Osteocyte (in vitro differentiated cells): ENCODE data around the gene DDX24. TPM values are rescaled to one million over a fixed set of nuclear protein-coding genes. Genes with fewer than 3 reads are reported as not detected.
A peak's percentile ranks its signal among the peaks of the same experiment; 100 is the strongest.

Experiments used
- DNase-seq: peaks from one replicate; pipeline ENCODE4 v3.0.0; 2021; ENCODE audit warnings: mixed read lengths; ENCODE audit not compliant: unreplicated experiment; ENCODE audit errors: extremely low spot score
- H3K27ac Mint-ChIP-seq: one replicate; pipeline ENCODE4 v1.8.0; 2021; ENCODE audit warnings: mild to moderate bottlenecking, mixed read lengths; ENCODE audit not compliant: unreplicated experiment
- H3K27me3 Mint-ChIP-seq: one replicate; pipeline ENCODE4 v1.8.0; 2021; ENCODE audit warnings: mixed read lengths; ENCODE audit not compliant: unreplicated experiment
- H3K36me3 Mint-ChIP-seq: one replicate; pipeline ENCODE4 v1.8.0; 2021; ENCODE audit warnings: mixed read lengths; ENCODE audit not compliant: unreplicated experiment
- H3K4me1 Mint-ChIP-seq: one replicate; pipeline ENCODE4 v1.8.0; 2021; ENCODE audit warnings: mixed read lengths; ENCODE audit not compliant: unreplicated experiment
- H3K4me3 Mint-ChIP-seq: one replicate; pipeline ENCODE4 v1.8.0; 2021; ENCODE audit warnings: mild to moderate bottlenecking, moderate library complexity, mixed read lengths; ENCODE audit not compliant: unreplicated experiment
- H3K9me3 Mint-ChIP-seq: one replicate; pipeline ENCODE4 v1.8.0; 2021; ENCODE audit warnings: mixed read lengths; ENCODE audit not compliant: unreplicated experiment
- total RNA-seq: library from RNA; stranded (reverse); gene quantifications from 2 replicates; pipeline ENCODE4 v1.2.1, GENCODE V29; 2021
- TF ChIP-seq, protein P1 (sequence below): fragments of 200-600 bp; sonication (generic); IDR thresholded peaks from 2 replicates; pipeline ENCODE4 v1.5.0; 2021; ENCODE audit warnings: antibody characterized with exemption, mild to moderate bottlenecking, moderate library complexity

Gene DDX24
- total RNA-seq, 1 donor from 2014 or later: 167 TPM

DNA sequence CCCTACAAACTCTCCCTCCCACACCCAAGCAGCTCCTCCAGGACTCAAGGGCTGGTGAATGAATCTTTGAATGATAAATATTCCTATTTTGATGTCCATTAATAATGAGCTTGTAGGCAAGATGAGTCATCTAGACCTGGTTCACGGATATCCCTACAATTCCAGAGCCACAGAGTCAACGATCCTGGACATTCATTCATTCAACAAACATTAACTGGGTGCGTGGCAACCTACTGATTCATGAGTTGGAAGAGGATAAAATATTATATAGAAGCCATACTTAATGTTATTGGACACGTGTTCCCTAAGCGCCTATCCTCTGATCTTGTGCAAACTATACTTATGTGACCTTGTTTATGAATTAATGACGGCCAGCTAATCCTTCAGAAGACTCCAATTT is 55.3 kb downstream of the DDX24 start:
- Mint-ChIP-seq H3K4me3 (peak overlapping the region; percentile 41), H3K36me3 (no peaks in the 10 kb centered on the region), H3K27ac (no peak overlapping the region), H3K4me1 (peaks cover 8% of the 10 kb centered on the region), H3K27me3 (peaks cover 10% of the 10 kb centered on the region), H3K9me3 (no peaks in the 10 kb centered on the region)
- TF ChIP-seq, protein P1, sequence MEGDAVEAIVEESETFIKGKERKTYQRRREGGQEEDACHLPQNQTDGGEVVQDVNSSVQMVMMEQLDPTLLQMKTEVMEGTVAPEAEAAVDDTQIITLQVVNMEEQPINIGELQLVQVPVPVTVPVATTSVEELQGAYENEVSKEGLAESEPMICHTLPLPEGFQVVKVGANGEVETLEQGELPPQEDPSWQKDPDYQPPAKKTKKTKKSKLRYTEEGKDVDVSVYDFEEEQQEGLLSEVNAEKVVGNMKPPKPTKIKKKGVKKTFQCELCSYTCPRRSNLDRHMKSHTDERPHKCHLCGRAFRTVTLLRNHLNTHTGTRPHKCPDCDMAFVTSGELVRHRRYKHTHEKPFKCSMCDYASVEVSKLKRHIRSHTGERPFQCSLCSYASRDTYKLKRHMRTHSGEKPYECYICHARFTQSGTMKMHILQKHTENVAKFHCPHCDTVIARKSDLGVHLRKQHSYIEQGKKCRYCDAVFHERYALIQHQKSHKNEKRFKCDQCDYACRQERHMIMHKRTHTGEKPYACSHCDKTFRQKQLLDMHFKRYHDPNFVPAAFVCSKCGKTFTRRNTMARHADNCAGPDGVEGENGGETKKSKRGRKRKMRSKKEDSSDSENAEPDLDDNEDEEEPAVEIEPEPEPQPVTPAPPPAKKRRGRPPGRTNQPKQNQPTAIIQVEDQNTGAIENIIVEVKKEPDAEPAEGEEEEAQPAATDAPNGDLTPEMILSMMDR: no peak
- DNase-seq: no peak

DNA sequence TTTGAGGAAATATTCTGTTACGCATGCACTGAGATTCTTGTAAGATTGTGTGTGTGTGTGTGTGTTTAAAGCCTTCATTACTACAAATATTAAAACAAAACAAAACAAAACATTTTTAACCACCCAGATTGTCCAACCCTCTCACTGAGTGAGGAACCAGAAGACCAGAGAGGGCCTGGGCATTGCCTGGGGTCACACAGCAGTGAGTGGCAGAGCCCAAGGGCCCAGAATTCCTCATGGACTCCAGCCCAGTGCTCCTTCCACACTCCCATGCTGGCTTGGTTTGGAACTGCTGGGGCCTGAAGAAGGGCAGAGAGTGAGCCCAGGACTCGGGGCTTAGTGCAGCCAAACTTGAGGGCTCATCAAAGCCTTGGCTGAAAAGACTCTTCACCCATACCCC is 56.5 kb downstream of the DDX24 start:
- TF ChIP-seq, protein P1: no peak
- no peak for DNase-seq
- H3K4me1 Mint-ChIP-seq: peaks cover 8% of the 10 kb centered on the region
- H3K27me3 Mint-ChIP-seq: peaks cover 17% of the 10 kb centered on the region
- no peak overlapping the region for H3K27ac Mint-ChIP-seq
- H3K36me3 Mint-ChIP-seq: no peaks in the 10 kb centered on the region
- no peak overlapping the region for H3K4me3 Mint-ChIP-seq
- H3K9me3 Mint-ChIP-seq: no peaks in the 10 kb centered on the region

DNA sequence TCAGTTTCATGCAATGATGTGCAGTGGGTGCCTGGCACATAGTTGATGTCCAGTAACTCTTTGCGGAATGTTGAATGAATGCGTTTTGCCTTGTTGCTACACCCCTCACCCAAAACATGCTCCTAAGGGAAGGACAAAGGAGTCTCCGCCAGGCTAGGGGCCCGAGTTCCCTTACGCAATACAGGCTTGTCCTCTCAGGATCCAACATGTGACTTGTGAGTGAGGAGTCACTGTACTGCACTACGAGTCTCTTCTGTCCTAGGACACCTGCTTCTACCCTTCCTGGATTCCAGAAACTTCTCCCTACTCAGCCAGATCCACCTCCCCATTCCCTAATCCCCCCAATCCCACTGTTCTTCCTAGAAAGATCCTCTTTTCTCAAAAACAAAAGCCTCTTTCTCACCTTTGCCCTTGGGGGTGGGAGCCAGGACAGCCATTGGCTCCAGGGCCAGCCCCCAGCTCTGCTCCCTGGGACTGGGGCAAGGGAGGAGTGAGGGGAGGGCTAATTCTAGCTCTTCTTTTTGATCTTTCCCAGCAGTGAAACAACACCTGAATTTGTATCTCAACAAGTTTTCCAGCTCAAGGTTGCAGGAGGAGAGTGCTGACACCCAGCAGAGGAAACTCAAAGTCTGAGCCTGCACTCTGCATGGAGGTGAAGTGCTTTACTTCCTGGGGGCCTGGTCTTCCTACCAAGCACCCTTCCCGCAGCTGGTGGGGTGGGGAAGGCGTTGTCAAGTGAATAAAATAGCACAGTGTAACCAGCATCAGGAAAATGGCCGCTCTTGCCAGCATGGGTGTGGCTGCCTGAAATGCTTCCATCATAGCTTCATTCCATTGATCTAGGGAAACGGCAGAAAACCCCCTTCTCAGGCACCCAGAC is 58.2 kb downstream of the DDX24 start:
- no peak overlapping the region for H3K27ac Mint-ChIP-seq
- H3K27me3 Mint-ChIP-seq: peaks cover 28% of the 10 kb centered on the region
- peaks cover 8% of the 10 kb centered on the region for H3K4me1 Mint-ChIP-seq
- no peak overlapping the region for H3K4me3 Mint-ChIP-seq
- no peak for DNase-seq
- no peaks in the 10 kb centered on the region for H3K9me3 Mint-ChIP-seq
- no peaks in the 10 kb centered on the region for H3K36me3 Mint-ChIP-seq
- TF ChIP-seq, protein P1: no peak

DNA sequence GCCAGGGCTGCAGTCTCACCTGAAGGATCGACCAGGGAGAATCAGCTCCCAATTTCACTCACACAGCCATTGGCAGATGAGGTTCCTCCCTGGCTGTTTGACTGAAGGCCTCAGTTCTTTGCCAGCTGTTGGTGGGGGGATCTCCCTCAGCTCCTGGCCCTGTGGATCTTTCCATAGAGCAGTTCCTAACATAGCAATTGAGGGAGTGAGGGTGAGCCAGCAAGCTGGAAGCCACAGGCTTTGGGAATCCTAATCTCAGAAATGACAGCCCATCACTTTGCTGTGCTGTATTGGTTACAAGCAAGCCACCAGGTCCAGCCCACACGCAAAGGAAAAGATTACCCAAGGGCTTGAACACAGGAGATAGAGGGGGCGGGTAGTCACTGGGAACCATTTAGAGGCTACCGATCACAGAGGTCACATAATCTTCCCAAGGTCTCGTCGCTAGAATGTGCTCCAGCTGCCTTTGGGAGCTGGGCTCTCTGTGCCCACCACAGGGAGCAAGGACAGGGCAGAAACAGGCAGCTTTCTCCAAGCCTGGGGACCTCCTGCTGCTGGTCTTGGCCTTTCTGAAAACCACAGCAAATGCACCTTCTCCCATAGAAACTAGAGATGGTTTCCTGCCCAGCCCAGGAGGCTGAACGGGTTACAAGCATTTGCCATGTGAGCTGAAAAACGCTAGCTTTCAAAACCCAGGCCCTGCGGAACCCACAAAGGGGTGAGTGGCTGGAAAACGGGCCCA is 59.4 kb downstream of the DDX24 start:
- no peaks in the 10 kb centered on the region for H3K9me3 Mint-ChIP-seq
- no peak overlapping the region for H3K27ac Mint-ChIP-seq
- DNase-seq: no peak
- TF ChIP-seq, protein P1: no peak
- peaks cover 8% of the 10 kb centered on the region for H3K4me1 Mint-ChIP-seq
- H3K4me3 Mint-ChIP-seq: no peak overlapping the region
- peaks cover 31% of the 10 kb centered on the region for H3K27me3 Mint-ChIP-seq
- H3K36me3 Mint-ChIP-seq: no peaks in the 10 kb centered on the region

DNA sequence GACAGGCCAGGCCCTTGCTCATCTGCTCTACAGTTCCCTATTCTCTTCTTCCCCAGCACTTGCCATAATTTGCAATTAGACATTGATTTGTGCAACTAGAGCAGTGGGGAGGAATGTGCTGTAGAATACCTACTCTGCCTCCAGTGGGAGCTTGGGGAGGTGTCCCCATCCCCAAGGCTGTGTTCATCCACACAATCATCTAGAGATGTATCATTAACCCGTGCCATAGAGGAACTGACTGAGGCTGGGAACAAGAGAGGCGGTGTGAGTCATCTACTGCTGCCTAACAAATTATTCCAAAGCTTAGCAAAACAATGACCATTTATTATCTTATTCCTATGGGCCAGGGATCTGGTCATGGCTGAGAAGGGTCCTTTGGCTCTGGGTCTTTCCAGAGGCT is 60.0 kb downstream of the DDX24 start:
- DNase-seq: no peak
- peaks cover 37% of the 10 kb centered on the region for H3K27me3 Mint-ChIP-seq
- TF ChIP-seq, protein P1: no peak
- H3K4me1 Mint-ChIP-seq: peaks cover 8% of the 10 kb centered on the region
- no peaks in the 10 kb centered on the region for H3K36me3 Mint-ChIP-seq
- no peak overlapping the region for H3K4me3 Mint-ChIP-seq
- H3K27ac Mint-ChIP-seq: no peak overlapping the region
- no peaks in the 10 kb centered on the region for H3K9me3 Mint-ChIP-seq
